Sigmoid colon (tissue), 3 donors: Measurements from ENCODE around the gene CRABP2.

ENCODE experiments used
- POLR2A ChIP-seq, 2 donors: fragments of 450-650 bp; IDR thresholded peaks; one replicate each; pipeline ENCODE4 v1.6.1; 2016; ENCODE audit warnings: antibody characterized with exemption in 2 of 2, mild to moderate bottlenecking in 2 of 2, moderate library complexity in 2 of 2
- TF ChIP-seq, protein P1 (sequence below), 4 experiments: fragments of 450-650 bp in 3 of 4; fragments of 200-600 bp in 1 of 4; IDR thresholded peaks; one replicate each; pipeline ENCODE4 v1.5.1; 2016 to 2019; ENCODE audit warnings: antibody characterized with exemption in 4 of 4, mild to moderate bottlenecking in 3 of 4, moderate library complexity in 2 of 4

DNA sequence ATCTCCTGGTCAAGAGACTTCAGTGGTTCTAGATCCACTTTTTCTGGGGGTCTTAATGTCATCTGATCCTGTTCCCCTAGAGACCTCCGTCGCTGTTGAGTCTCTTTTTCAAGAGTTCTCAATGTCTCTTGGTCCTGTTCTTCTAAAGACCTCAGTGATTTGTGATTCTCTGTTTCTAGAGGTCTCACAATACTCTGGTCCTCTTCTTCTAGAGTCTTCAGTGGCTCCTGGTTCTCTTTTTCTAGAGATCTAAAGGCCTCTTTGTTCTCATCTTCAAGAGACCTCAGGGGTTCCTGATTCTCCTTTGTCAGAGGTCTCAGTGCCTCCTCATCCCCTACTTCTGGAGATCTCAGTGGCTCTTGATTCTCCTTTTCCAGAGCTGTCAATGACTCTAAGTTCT lies 33.6 kb downstream of the CRABP2 start:
- TF ChIP-seq POLR2A (IDR thresholded peaks at IDR 0.05), result no peak
- TF ChIP-seq, protein P1, sequence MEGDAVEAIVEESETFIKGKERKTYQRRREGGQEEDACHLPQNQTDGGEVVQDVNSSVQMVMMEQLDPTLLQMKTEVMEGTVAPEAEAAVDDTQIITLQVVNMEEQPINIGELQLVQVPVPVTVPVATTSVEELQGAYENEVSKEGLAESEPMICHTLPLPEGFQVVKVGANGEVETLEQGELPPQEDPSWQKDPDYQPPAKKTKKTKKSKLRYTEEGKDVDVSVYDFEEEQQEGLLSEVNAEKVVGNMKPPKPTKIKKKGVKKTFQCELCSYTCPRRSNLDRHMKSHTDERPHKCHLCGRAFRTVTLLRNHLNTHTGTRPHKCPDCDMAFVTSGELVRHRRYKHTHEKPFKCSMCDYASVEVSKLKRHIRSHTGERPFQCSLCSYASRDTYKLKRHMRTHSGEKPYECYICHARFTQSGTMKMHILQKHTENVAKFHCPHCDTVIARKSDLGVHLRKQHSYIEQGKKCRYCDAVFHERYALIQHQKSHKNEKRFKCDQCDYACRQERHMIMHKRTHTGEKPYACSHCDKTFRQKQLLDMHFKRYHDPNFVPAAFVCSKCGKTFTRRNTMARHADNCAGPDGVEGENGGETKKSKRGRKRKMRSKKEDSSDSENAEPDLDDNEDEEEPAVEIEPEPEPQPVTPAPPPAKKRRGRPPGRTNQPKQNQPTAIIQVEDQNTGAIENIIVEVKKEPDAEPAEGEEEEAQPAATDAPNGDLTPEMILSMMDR (IDR thresholded peaks at IDR 0.05), result no peak
